Measurements from ENCODE around the gene LIPT1.

Gene LIPT1

GRCh38 chr2:99152199-99152895 lies 2.4 kb upstream of the LIPT1 start:
- no peak for DNase-seq (ENCODE audit: low spot score in 2 of 2)
- H3K27ac Mint-ChIP-seq (ENCODE audit: low read depth): no peak overlapping the region
- H3K36me3 Mint-ChIP-seq (ENCODE audit: insufficient read depth): peaks cover 11% of the 10 kb centered on the region
- no peak overlapping the region for H3K4me3 Mint-ChIP-seq
- peaks cover 26% of the 10 kb centered on the region for H3K4me1 Mint-ChIP-seq
- H3K27me3 Mint-ChIP-seq: no peaks in the 10 kb centered on the region
- ATAC-seq (replicated peaks; ENCODE audit: extremely low read depth, poor library complexity, severe bottlenecking): no peak
- H3K9me3 Mint-ChIP-seq: no peaks in the 10 kb centered on the region

GRCh38 chr2:99153921-99154604 lies 704 bp upstream of the LIPT1 start:
- peaks cover 15% of the 10 kb centered on the region for H3K36me3 Mint-ChIP-seq (ENCODE audit: insufficient read depth)
- peak overlapping the region; percentile 100 for H3K27ac Mint-ChIP-seq (ENCODE audit: low read depth)
- H3K27me3 Mint-ChIP-seq: no peaks in the 10 kb centered on the region
- no peak overlapping the region for H3K4me3 Mint-ChIP-seq
- DNase-seq (ENCODE audit: low spot score in 2 of 2): no peak
- no peaks in the 10 kb centered on the region for H3K9me3 Mint-ChIP-seq
- ATAC-seq (replicated peaks; ENCODE audit: extremely low read depth, poor library complexity, severe bottlenecking): no peak
- H3K4me1 Mint-ChIP-seq: peaks cover 37% of the 10 kb centered on the region

- Mint-ChIP-seq H3K27ac (ENCODE audit: low read depth) (peak overlapping the region; percentile 100), H3K4me3 (no peak overlapping the region)
Measured at GRCh38 chr2:99156891-99157290, 2.1 kb downstream of the LIPT1 start.

GRCh38 chr2:99158599-99158998 lies 3.8 kb downstream of the LIPT1 start:
- no peak for DNase-seq (ENCODE audit: low spot score in 2 of 2)
- H3K36me3 Mint-ChIP-seq (ENCODE audit: insufficient read depth): peaks cover 33% of the 10 kb centered on the region
- no peaks in the 10 kb centered on the region for H3K27me3 Mint-ChIP-seq
- peak overlapping the region; percentile 66 for H3K27ac Mint-ChIP-seq (ENCODE audit: low read depth)
- H3K4me1 Mint-ChIP-seq: peaks cover 45% of the 10 kb centered on the region
- no peak overlapping the region for H3K4me3 Mint-ChIP-seq
- H3K9me3 Mint-ChIP-seq: no peaks in the 10 kb centered on the region
- no peak for ATAC-seq (replicated peaks; ENCODE audit: extremely low read depth, poor library complexity, severe bottlenecking)

More at GRCh38 chr2:99156891-99157290, 2.1 kb downstream of the LIPT1 start:
- H3K36me3 Mint-ChIP-seq (ENCODE audit: insufficient read depth): peaks cover 31% of the 10 kb centered on the region
- no peaks in the 10 kb centered on the region for H3K9me3 Mint-ChIP-seq
- H3K27me3 Mint-ChIP-seq: no peaks in the 10 kb centered on the region
- ATAC-seq (replicated peaks; ENCODE audit: extremely low read depth, poor library complexity, severe bottlenecking): no peak
- DNase-seq (ENCODE audit: low spot score in 2 of 2): no peak
- peaks cover 45% of the 10 kb centered on the region for H3K4me1 Mint-ChIP-seq

GRCh38 chr2:99159594-99159993 lies 4.8 kb downstream of the LIPT1 start:
- Mint-ChIP-seq H3K4me3 (no peak overlapping the region), H3K4me1 (peaks cover 37% of the 10 kb centered on the region), H3K27me3 (no peaks in the 10 kb centered on the region), H3K27ac (ENCODE audit: low read depth) (peak overlapping the region; percentile 66), H3K9me3 (no peaks in the 10 kb centered on the region), H3K36me3 (ENCODE audit: insufficient read depth) (peaks cover 34% of the 10 kb centered on the region)
- DNase-seq (ENCODE audit: low spot score in 2 of 2): no peak
- no peak for ATAC-seq (replicated peaks; ENCODE audit: extremely low read depth, poor library complexity, severe bottlenecking)

GRCh38 chr2:99166218-99166617 lies 11.5 kb downstream of the LIPT1 start:
- Mint-ChIP-seq H3K4me1 (no peaks in the 10 kb centered on the region), H3K27me3 (no peaks in the 10 kb centered on the region), H3K9me3 (no peaks in the 10 kb centered on the region), H3K4me3 (no peak overlapping the region), H3K27ac (ENCODE audit: low read depth) (peak overlapping the region; percentile 73), H3K36me3 (ENCODE audit: insufficient read depth) (peaks cover 40% of the 10 kb centered on the region)
- ATAC-seq (replicated peaks; ENCODE audit: extremely low read depth, poor library complexity, severe bottlenecking) (no peak), DNase-seq (ENCODE audit: low spot score in 2 of 2) (no peak)

- no peak overlapping the region for H3K4me3 Mint-ChIP-seq
- H3K4me1 Mint-ChIP-seq: peaks cover 6% of the 10 kb centered on the region
- DNase-seq (ENCODE audit: low spot score in 2 of 2) (no peak), ATAC-seq (replicated peaks; ENCODE audit: extremely low read depth, poor library complexity, severe bottlenecking) (no peak)
- H3K9me3 Mint-ChIP-seq: no peaks in the 10 kb centered on the region
- peaks cover 46% of the 10 kb centered on the region for H3K36me3 Mint-ChIP-seq (ENCODE audit: insufficient read depth)
- no peaks in the 10 kb centered on the region for H3K27me3 Mint-ChIP-seq
- peak overlapping the region; percentile 78 for H3K27ac Mint-ChIP-seq (ENCODE audit: low read depth)
Measured at GRCh38 chr2:99169534-99169933, 14.8 kb downstream of the LIPT1 start.

- H3K27ac Mint-ChIP-seq (ENCODE audit: low read depth): no peak overlapping the region
- H3K27me3 Mint-ChIP-seq: no peaks in the 10 kb centered on the region
- H3K9me3 Mint-ChIP-seq: no peaks in the 10 kb centered on the region
- no peak overlapping the region for H3K4me3 Mint-ChIP-seq
- DNase-seq (ENCODE audit: low spot score in 2 of 2) (no peak), ATAC-seq (replicated peaks; ENCODE audit: extremely low read depth, poor library complexity, severe bottlenecking) (no peak)
- H3K36me3 Mint-ChIP-seq (ENCODE audit: insufficient read depth): peaks cover 43% of the 10 kb centered on the region
- peaks cover 16% of the 10 kb centered on the region for H3K4me1 Mint-ChIP-seq
Measured at GRCh38 chr2:99171377-99172140, 16.8 kb downstream of the LIPT1 start.

- DNase-seq (ENCODE audit: low spot score in 2 of 2) (peak; percentile 84 to 90), ATAC-seq (replicated peaks; ENCODE audit: extremely low read depth, poor library complexity, severe bottlenecking) (peak; percentile 92)
- Mint-ChIP-seq H3K9me3 (no peaks in the 10 kb centered on the region), H3K4me3 (peak within 1 kb of the TSS; percentile 98), H3K36me3 (ENCODE audit: insufficient read depth) (peaks cover 14% of the 10 kb centered on the region), H3K27ac (ENCODE audit: low read depth) (peak within 1 kb of the TSS; percentile 99), H3K27me3 (no peaks in the 10 kb centered on the region), H3K4me1 (peaks cover 50% of the 10 kb centered on the region)
Measured at GRCh38 chr2:99180755-99181623, 26.2 kb downstream of the LIPT1 start, which contains the start of the genes MITD1 and MRPL30. TSS of gene MITD1 (minus strand) at chr2:99181058. CDS start at chr2:99180981, 77 bp downstream. TSS of gene MRPL30 (plus strand) at chr2:99181184. CDS start at chr2:99186204, 5,020 bp downstream.

- Mint-ChIP-seq H3K27ac (ENCODE audit: low read depth) (peak overlapping the region; percentile 99), H3K9me3 (no peaks in the 10 kb centered on the region), H3K4me3 (peak overlapping the region; percentile 98), H3K27me3 (no peaks in the 10 kb centered on the region), H3K36me3 (ENCODE audit: insufficient read depth) (peaks cover 15% of the 10 kb centered on the region), H3K4me1 (peaks cover 49% of the 10 kb centered on the region)
- ATAC-seq (replicated peaks; ENCODE audit: extremely low read depth, poor library complexity, severe bottlenecking) (no peak), DNase-seq (ENCODE audit: low spot score in 2 of 2) (no peak)
Measured at GRCh38 chr2:99181624-99182000, 26.8 kb downstream of the LIPT1 start.

- Mint-ChIP-seq H3K36me3 (ENCODE audit: insufficient read depth) (peaks cover 20% of the 10 kb centered on the region), H3K9me3 (no peaks in the 10 kb centered on the region), H3K4me3 (no peak overlapping the region), H3K27ac (ENCODE audit: low read depth) (no peak overlapping the region), H3K4me1 (peaks cover 43% of the 10 kb centered on the region), H3K27me3 (no peaks in the 10 kb centered on the region)
- no peak for ATAC-seq (replicated peaks; ENCODE audit: extremely low read depth, poor library complexity, severe bottlenecking)
- DNase-seq (ENCODE audit: low spot score in 2 of 2): no peak
Measured at GRCh38 chr2:99183025-99183424, 28.3 kb downstream of the LIPT1 start.

- no peak for DNase-seq (ENCODE audit: low spot score in 2 of 2)
- no peak for ATAC-seq (replicated peaks; ENCODE audit: extremely low read depth, poor library complexity, severe bottlenecking)
- no peaks in the 10 kb centered on the region for H3K27me3 Mint-ChIP-seq
- peaks cover 27% of the 10 kb centered on the region for H3K36me3 Mint-ChIP-seq (ENCODE audit: insufficient read depth)
- no peaks in the 10 kb centered on the region for H3K9me3 Mint-ChIP-seq
- H3K4me1 Mint-ChIP-seq: peaks cover 34% of the 10 kb centered on the region
- H3K27ac Mint-ChIP-seq (ENCODE audit: low read depth): peak overlapping the region; percentile 26
- H3K4me3 Mint-ChIP-seq: no peak overlapping the region
Measured at GRCh38 chr2:99184811-99185210, 30.0 kb downstream of the LIPT1 start.

Data from central memory CD8-positive, alpha-beta T cell (primary cell).